Renal cortex interstitium (tissue), 15 donors: ENCODE measurements around the gene KCNE4. TPM values are rescaled to one million over a fixed set of nuclear protein-coding genes. Genes with fewer than 3 reads are reported as not detected.

ENCODE experiments used
- DNase-seq, 11 donors: peaks; one replicate each; pipeline ENCODE4 v3.0.0-alpha.2; 2013; ENCODE audit warnings: low read depth in 9 of 11, low spot score in 4 of 11; ENCODE audit errors: extremely low read depth in 1 of 11
- long read RNA-seq, 16 experiments: transcript quantifications; one replicate each; lab custom pipeline, GENCODE V29; 2026
- polyA plus RNA-seq, 3 donors: library from polyadenylated mRNA; unstranded; fragments of 120-200 nt; gene quantifications; one replicate each; pipeline ENCODE4 v1.2.1, GENCODE V29; 2013; ENCODE audit not compliant: insufficient read length in 3 of 3

Gene KCNE4, protein sequence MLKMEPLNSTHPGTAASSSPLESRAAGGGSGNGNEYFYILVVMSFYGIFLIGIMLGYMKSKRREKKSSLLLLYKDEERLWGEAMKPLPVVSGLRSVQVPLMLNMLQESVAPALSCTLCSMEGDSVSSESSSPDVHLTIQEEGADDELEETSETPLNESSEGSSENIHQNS
- polyA plus RNA-seq: 10 to 100 TPM; 12.8 to 20.0 (median 18.5) TPM
- long read RNA-seq, donor 1: 0 reads
- long read RNA-seq, donor 2, partial matches to known transcripts: 0 of 2 reads
- long read RNA-seq, donor 2, other reads (novel, unspliced or antisense): 0 of 2 reads
- long read RNA-seq, donor 3, partial matches to known transcripts: 0 of 4 reads
- long read RNA-seq, donor 3, other reads (novel, unspliced or antisense): 0 of 4 reads
- long read RNA-seq, donor 4, partial matches to known transcripts: 0 of 3 reads
- long read RNA-seq, donor 4, other reads (novel, unspliced or antisense): 0 of 3 reads
- long read RNA-seq, donor 5: 0 reads
- long read RNA-seq, donor 6, partial matches to known transcripts: 0 of 2 reads
- long read RNA-seq, donor 6, other reads (novel, unspliced or antisense): 0 of 2 reads
- long read RNA-seq, donor 7, partial matches to known transcripts: 0 of 3 reads
- long read RNA-seq, donor 7, other reads (novel, unspliced or antisense): 0 of 3 reads
- long read RNA-seq, donor 8, transcript KCNE4-201 (2 exons, 3,291 nt): major isoform, 6 of 6 reads
- long read RNA-seq, donor 8, partial matches to known transcripts: 0 of 6 reads
- long read RNA-seq, donor 8, other reads (novel, unspliced or antisense): 0 of 6 reads
- long read RNA-seq, donor 9, partial matches to known transcripts: 0 of 4 reads
- long read RNA-seq, donor 9, other reads (novel, unspliced or antisense): 0 of 4 reads
- long read RNA-seq, donor 10, transcript KCNE4-201 (2 exons, 3,291 nt): major isoform, 5 of 5 reads
- long read RNA-seq, donor 10, partial matches to known transcripts: 0 of 5 reads
- long read RNA-seq, donor 10, other reads (novel, unspliced or antisense): 0 of 5 reads
- long read RNA-seq, donor 11, partial matches to known transcripts: 0 of 3 reads
- long read RNA-seq, donor 11, other reads (novel, unspliced or antisense): 0 of 3 reads
- long read RNA-seq, donor 12: 0 reads
- long read RNA-seq, donor 13, transcript KCNE4-201 (2 exons, 3,291 nt): major isoform, 8 of 8 reads
- long read RNA-seq, donor 13, partial matches to known transcripts: 0 of 8 reads
- long read RNA-seq, donor 13, other reads (novel, unspliced or antisense): 0 of 8 reads
- long read RNA-seq, donor 14, partial matches to known transcripts: 0 of 4 reads
- long read RNA-seq, donor 14, other reads (novel, unspliced or antisense): 0 of 4 reads
- long read RNA-seq, donor 15, partial matches to known transcripts: 0 of 3 reads
- long read RNA-seq, donor 15, other reads (novel, unspliced or antisense): 0 of 3 reads
- long read RNA-seq, donor 16, transcript KCNE4-201 (2 exons, 3,291 nt): major isoform, 13 of 13 reads
- long read RNA-seq, donor 16, partial matches to known transcripts: 0 of 13 reads
- long read RNA-seq, donor 16, other reads (novel, unspliced or antisense): 0 of 13 reads

DNA sequence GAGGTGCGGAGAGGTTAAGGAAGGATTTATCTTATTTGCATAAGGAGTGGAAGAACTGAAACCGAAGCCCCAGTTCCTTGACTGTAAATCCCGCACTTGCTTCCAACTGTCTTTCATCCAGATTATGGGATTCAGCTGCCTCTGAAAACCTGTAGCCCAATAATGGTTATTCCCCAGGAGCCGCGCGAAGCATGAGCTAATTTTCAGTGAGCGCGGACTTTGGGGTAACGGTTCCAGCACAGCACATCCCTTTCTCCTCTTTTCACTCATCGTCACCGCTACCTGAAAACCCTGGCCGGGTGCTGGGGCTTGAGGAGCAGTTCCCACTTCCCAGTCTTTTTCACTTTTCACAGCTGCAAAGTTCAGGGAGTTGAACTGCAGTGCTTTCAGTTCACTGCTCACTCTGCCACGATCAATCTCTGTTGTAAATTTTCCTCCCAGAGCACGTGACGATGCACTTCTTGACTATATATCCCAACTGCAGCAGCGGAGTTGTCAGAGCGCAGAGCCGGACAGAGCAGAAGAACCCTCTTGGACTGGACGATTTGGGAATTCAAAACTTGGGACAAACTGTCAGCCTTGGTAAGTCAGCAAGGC is at the start of gene KCNE4:
KCNE4 (plus strand) TSS at position 498 of the 597 bp plus-strand sequence. CDS start 641 bp downstream, outside the sequence.
- DNase-seq: peak in 8 of 11 donors; percentile 55 to 75 (median 67)

DNA sequence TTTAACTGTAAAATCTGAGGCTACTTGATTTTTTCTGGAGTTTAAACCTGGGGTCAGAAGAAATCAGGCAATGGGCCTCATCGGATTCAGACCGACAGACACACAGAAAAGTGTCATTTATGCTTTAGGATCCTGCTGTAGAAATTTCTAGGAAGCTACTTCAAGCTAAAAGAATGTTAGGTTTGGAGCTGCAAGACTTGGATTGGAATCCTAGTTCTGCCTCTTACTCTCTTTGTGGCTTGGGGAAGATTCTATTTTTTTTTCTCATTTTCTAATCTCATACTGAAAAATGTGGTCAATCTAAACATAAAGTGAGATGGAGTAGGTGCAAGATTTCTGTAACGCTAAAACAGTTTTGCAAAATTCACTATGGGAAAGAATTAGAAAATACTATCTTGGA is 48.8 kb upstream of the KCNE4 start:
- DNase-seq: no peak

DNA sequence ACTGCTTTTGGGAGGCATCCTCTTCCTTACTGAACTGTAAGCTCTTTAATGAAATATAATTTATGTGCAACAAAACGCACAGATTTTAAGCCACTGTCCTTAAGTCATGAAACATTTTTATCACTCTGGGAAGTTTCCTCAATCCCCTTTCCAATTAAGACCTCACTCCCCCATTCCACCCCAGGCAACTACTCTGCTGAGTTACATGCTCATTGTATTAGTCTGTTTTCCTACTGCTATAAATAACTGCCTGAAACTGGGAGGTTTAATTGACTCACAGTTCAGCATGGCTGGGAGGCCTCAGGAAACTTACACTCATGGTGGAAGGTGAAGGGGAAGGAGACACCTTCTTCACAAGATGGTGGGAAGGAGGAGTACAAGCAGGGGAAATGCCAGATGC is 46.5 kb upstream of the KCNE4 start:
- no peak for DNase-seq

DNA sequence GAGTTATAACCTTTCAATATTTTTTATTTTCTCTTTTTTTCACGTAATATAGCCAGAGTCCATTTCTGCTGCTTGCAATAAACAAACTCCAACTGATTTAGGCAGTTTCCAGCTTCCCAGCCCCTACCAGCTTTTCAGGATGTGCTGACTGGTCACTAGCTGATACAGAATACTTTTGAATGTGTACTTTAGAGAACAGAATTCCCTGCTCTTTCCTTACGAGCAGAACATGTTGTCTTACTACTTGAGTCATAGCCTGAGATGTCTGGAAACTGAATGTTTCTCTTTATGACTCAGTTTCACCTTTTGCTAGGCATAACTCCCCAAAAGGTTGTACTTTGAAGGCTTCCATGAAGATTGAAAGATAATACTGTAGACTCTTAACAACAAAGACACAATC is 44.5 kb upstream of the KCNE4 start:
- DNase-seq: no peak

DNA sequence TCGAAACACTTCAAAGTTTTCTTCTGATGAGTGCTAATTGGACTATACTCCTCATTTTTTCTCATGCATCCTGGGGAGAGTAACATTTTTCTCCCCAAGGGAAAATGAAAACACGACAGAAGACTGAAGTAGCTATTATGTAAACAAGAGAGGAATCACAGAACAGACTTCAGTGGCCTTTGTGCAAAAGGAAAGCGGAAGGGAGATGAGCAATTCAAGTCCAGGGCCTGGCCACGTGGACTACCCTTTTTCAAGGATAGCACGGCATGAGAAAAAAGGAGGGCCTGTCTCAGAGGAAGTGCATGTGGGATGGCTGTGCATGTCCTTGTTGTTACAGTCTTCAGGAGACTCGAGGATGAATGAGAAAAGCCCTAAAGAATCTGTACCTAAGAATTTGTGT is 43.8 kb upstream of the KCNE4 start:
- no peak for DNase-seq

DNA sequence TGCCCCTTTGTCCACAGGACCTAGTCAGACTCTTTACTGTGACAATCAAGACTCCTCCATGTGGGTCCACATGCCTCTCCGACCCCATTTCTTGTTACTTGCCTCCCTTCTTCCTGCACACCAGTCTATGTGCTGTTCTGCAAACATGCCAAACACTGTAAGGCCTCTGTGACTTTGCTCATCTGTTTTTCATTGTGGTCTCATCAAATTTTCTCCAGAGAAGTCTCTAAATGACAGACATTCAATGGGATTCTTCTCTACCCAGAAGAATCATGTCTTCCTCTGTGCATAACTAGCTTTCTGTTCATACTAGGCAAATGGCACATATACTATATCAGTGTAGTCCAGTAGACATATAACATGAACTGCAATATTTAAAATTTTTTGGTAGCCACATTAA is 43.0 kb upstream of the KCNE4 start:
- no peak for DNase-seq

DNA sequence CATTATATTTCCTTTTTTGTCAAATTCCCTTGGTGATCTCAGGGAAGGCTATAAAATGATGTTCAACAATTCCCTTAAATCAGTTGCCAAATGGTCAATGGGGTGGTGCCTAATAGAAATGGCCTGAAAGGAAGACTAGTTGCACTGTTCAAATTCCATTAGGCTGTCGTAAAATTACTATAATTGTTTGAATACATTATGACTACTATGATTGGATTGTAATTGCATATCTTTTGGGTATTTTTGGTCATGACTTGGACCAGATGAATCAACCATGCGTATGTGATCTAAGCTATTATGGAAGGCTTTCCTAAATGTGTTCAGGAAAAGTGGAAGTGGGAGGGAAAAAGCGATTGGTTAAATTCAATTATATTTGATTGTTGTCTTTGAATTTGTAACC is 41.3 kb upstream of the KCNE4 start:
- DNase-seq: no peak

DNA sequence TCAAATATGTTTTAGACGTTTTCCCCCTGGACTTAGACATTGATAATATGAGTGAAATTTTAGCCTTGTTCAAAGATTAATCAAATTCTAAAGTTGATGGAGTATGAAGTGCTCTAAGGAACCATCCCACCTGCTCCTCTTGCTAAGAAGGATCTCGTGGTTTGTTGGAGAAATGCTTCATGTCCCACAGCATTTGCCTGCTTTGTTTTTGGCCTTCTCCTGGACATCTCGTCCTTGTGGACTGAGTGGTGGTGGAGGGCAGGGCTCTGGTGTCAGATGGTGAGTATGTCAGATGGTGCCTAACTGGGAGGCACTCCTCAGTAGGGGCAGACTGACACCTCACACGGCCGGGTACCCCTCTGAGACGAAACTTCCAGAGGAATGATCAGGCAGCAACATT is 39.7 kb upstream of the KCNE4 start:
- no peak for DNase-seq

DNA sequence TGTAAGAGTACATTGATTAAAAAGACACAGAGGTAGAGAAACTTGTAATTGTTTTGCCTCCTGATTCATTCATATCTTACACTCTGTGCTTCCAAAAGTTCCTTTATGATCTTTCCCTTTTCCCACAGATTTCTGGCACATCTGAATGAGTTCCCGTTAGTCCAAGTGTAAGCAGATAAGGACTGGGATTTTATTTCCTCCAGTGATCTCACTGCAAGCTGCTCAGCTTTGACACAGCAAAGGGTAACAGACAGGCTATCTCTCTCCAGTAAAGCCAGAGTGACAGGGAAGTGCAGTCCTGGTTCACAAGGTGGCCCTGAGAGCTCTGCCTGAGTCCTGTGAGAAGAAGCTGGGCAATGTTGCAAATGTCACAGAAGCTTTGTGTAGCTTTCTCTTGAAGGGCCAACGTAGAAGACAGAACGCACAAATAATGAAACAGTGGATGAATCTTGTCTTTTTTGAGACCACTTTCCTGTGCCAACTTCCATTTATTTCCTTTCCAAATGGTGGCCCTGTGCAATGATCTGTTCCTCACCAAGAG is 32.5 kb upstream of the KCNE4 start:
- no peak for DNase-seq

DNA sequence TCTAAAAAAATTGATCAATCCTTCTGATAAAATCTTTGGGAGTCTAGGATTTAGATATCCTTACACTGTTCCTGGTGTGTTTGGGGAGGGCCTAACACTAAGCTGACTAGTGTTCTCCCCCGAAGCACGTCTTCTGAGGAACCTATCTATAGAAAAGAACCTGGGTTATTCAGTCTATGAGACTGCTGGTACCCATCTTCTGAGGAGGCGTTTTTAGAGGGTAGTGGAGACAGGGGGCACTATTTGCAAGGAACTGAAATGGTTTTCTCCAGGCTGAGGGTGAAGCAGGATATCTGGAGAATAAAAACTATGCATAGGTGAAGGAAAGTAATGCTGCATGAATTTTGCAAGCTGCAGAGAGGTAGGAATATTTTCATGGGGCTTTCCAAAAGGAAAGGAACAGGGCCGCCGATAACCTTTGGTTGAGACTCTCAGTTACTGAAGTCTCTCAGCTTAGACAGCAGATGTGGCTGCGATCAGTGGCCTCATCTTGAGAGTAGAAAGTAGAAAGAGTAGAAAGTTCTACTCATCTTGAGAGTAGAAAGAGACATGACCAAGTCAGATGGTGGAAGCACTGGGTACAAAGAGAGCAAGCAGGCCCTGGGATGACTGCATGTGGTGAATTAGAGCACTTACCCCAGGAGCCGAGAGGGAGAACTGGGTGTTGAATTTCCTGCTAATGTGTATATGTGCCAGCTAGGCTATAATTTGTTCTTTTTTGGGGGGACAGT is 31.8 kb upstream of the KCNE4 start:
- DNase-seq: no peak

DNA sequence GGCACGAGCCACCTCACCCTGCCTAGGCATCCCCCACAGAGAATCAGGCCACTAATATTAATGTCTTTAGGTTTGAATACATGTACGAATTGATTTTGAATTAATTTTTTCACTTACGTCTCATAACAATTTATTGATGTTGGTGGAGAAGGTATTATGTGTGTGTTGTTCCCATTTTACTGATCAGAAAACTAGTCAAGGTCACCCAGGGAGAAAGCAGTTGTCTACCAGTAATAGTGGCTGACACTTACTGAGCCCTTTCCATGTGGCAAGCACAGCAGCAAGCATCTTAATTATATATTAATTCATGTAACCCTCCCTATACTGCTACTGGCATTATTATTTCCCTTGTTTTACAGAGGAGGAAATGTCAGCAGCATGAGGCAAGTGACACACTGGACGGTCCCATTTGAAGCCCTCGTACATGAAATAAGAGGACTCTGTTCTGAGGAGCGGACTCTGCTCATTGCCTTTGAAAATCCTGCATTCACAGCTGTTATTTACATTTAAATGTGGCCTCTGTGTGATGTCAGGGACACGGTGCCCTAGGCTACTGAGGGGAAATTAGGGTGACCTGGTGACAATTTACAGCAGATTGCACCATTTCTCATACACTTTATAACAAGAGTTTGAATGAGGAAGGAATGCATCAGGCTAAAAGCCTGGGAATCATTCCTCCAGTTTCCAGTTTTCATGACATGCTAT is 30.9 kb upstream of the KCNE4 start:
- no peak for DNase-seq

DNA sequence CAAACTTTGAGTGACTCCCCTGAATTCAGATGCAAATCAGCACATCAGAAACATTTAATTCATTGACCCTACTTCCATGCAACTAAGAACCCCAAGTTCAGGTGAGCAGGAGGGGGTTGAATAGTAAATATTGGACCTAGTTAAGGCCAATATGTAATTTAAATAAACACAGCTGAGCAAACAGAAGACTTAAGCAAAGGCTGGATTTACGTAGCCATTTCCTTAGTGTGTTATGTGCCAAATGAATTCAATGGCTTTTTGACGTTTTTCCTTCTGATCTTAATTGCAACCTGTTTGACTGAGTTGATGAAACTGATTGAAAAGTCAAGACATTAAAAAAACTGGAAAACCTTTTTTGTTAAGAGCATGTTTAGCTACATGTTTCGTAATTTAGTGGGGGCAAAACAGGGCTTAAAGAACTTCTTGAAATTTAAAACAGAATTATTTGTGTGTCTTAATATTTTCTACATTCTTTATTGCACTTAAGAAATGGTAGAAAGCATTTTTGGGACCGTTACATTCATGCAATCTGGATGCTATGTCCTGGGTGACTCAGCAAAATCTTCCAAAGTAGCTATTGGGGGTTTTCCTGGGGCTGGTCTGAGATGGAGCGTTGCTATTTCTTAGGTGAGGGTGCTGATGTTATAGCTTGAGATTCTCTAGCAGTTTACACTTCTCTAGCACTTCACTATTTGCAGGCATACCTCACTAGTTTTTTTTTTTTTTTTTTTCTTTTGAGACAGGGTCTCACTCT is 25.5 kb upstream of the KCNE4 start:
- DNase-seq: no peak

DNA sequence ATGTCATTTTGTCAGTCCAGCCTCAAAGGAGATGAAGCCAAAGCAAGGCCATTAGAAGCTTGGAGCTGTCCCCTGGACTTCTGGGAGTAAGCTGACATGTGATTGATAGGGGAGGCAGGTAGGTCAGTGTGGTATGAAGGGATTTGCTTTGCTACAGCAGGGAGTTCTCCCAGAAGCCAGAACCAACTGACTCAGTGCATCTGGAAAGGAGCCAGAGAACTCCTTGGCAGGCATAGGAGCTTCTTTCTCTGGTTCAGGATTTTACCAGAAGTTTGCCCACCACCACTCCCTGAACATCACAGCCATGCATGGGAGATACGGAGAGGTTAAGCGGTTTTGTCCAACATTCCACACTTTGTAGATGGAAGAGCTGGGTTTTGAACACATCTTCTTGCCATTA is 24.5 kb upstream of the KCNE4 start:
- no peak for DNase-seq

DNA sequence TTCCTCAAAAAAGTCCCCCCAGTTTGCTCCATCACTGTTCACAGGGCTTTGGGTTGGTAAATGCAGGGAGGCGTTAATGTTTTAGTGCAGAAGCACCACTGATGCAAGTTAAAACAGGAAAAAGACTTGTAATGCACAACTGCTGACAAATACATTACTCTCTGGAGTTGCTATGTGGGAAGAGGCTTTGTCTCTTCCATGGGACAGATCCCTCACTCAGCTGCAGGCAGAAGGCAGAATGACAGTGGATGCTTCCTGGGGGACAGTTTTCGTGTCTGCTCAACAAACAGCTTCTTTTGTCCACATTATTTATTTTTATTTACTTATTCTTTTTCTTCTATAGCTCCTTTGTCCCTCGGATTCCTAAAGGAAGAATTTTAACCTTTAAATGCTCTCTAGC is 22.7 kb upstream of the KCNE4 start:
- no peak for DNase-seq

DNA sequence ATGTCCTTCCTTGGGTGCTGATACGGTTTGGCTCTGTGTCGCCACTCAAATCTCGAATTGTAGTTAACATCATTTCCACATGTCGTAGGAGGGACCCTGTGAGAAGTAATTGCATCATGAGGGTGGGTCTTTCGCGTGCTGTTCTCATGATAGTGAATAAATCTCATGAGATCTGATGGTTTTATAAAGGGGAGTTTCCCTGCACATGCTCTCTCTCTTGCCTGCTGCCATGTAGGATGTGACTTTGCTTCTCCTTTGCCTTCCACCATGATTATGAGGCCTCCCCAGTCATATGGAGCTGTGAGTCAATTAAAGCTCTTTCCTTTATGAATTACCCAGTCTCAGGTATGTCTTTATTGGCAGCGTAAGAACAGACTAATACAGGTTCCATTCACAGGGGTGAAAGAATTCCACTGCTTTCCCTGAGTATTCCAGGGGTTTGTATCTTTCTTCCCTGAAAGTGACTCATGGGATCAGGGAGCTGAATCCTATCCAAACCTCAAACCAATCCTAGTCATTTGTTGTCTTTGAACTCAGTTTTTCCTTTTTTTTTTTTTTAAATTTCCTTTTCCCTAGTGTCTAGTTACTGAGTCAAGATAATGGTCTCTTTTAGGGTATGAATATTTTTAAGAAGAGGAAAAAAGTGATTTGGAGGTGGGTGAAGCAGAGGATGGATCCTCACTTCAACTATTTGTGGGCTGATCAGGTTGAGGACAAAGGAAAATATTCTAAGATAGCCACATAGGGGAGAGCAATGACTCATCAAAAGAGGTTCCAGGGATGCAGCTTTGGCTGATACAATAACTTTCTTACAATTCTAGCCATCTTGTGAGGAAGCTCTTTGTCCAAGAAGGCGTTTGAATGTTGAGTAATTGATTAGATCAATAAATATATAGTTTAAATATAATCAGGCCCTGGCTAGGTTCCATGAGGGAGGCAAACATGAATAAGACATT is 19.5 kb upstream of the KCNE4 start:
- DNase-seq: no peak
